ENCODE results near the gene GRM4.

GRM4 gene

DNA sequence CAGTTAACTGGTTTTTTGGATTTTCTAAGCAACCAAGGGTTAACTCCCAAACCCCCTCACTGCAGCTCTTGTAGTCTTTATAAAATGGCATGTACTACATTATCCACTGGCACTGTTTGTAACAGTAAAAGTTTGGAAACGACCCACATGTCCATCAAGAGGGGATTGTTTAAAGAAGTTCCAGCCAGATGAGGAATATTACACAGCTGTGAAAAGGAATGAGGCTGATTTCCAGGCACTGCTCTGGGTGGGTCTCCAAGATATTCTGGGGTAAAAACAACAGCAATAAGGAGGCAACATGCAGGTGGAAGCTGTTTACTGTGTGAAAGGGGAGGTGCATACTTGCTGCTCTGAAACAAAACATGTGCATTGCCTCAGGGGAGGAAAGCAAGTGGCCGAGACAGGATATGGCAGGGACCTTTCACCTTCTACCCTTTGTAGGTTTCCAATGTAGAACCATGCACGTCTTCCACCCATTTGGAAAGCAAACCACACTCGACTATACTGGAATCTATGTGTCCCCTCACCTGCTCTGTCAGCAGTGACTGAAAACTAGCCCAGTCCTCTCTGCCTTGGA, 51.9 kb downstream of the GRM4 start:
- DNase-seq (ENCODE audit: insufficient read length, low spot score) (no peak), FAIRE-seq (no peak)
- TF ChIP-seq, protein P1, sequence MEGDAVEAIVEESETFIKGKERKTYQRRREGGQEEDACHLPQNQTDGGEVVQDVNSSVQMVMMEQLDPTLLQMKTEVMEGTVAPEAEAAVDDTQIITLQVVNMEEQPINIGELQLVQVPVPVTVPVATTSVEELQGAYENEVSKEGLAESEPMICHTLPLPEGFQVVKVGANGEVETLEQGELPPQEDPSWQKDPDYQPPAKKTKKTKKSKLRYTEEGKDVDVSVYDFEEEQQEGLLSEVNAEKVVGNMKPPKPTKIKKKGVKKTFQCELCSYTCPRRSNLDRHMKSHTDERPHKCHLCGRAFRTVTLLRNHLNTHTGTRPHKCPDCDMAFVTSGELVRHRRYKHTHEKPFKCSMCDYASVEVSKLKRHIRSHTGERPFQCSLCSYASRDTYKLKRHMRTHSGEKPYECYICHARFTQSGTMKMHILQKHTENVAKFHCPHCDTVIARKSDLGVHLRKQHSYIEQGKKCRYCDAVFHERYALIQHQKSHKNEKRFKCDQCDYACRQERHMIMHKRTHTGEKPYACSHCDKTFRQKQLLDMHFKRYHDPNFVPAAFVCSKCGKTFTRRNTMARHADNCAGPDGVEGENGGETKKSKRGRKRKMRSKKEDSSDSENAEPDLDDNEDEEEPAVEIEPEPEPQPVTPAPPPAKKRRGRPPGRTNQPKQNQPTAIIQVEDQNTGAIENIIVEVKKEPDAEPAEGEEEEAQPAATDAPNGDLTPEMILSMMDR (IDR thresholded peaks at IDR 0.05; ENCODE audit: insufficient read depth, missing control alignments), result no peak

DNA sequence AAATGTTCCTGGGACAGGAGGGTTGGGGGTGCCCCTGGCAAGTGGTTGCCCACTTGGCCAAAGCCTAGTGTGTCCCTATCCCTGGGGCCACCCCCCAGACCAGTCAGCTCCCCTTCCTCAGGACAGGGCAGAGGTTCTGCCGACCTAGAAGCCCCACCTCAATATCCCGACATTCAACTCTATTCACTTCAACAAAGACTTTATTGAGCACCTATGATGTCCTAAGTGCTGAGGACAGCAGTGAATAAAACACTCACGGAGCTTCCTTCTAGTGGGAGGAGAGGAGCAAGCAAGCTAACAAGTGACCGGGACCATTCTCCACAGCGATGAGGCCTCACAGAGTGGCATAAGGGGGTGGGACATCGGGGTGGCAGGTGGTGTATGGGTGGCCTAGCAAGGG, 52.7 kb downstream of the GRM4 start:
- TF ChIP-seq, protein P1 (IDR thresholded peaks at IDR 0.05; ENCODE audit: insufficient read depth, missing control alignments), result no peak
- FAIRE-seq (no peak), DNase-seq (ENCODE audit: insufficient read length, low spot score) (no peak)

DNA sequence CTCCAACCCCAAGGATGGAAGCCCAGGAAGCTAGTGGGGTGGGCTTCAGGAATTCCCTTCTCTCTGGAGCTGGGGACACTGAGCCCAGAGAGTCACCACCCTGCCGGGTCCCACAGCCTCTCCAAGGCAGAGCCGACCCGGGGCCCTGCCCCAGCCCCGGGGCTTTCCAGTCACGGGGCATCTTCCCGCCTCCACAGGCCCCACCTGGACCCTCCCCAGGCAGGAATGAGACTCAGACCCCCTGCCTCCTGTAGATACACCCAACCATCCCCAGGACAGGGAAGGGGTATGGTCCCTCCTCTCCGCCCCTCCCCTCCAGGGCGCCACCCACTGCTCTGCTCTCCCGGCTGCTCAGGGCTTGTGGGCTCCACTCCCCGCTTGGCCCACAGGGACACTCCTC, 53.3 kb downstream of the GRM4 start:
- FAIRE-seq (no peak), DNase-seq (ENCODE audit: insufficient read length, low spot score) (no peak)
- TF ChIP-seq, protein P1 (IDR thresholded peaks at IDR 0.05; ENCODE audit: insufficient read depth, missing control alignments), result no peak

DNA sequence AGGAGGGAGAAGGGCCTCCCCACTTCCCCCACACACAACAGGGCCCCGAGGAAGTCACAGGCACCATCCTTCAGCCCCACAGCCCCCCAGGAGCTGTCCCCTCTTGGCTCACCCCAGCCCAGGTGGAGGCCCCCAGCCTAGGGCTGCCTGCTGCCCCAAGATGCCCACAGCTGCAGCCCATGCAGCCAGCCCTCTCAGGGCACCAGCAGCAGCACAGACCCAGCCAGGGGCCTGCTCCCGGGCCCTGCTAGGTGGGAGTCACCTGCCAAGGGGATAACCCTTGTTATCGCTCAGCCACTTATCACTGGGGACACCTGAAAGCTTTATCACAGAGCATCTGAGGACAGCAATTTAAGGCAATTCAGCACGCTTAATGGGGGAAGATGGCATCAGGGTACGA, 55.0 kb downstream of the GRM4 start:
- no peak for FAIRE-seq
- TF ChIP-seq, protein P1 (IDR thresholded peaks at IDR 0.05; ENCODE audit: insufficient read depth, missing control alignments), result no peak
- no peak for DNase-seq (ENCODE audit: insufficient read length, low spot score)

DNA sequence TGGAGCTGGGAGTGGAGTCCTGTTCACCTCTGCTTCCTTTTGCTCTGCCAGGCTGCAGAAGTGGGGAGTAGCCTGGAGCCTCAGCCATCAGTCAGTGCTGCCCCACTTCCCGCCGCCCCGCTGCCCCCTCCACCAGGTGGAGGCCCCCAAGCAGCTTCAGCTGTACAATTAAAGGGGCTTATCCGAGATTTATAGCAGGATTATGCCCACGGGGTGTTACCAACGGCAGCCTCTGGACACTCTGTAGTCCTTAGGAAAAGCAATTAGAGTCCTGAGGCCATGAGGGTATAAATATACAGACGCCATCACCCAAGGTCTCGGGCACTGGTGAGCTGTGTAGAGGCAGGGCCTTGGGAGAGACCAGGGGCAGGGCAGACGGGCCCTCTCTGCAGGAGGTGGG, 55.4 kb downstream of the GRM4 start:
- DNase-seq (ENCODE audit: insufficient read length, low spot score) (peak; percentile 94), FAIRE-seq (no peak)
- TF ChIP-seq, protein P1 (IDR thresholded peaks at IDR 0.05; ENCODE audit: insufficient read depth, missing control alignments), result no peak

DNA sequence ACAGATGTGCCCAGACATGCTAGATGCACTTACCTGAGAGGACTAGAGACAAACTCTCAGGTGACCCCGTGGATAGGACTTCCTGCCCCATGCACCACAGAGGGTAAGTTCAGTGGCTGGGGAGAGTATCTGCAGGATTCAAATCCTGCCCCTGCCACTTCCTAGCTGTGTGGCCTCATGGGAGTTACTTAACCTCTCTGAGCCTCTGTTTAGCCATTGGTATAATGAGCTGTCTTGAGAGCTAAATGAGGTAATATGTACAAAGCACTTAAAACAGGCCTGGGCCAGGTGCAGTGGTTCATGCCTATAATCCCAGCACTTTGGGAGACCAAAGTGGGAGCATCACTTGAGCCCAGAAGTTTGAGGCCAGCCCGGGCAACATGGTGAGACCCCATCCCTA, 59.3 kb downstream of the GRM4 start:
- no peak for FAIRE-seq
- no peak for DNase-seq (ENCODE audit: insufficient read length, low spot score)
- TF ChIP-seq, protein P1 (IDR thresholded peaks at IDR 0.05; ENCODE audit: insufficient read depth, missing control alignments), result no peak

DNA sequence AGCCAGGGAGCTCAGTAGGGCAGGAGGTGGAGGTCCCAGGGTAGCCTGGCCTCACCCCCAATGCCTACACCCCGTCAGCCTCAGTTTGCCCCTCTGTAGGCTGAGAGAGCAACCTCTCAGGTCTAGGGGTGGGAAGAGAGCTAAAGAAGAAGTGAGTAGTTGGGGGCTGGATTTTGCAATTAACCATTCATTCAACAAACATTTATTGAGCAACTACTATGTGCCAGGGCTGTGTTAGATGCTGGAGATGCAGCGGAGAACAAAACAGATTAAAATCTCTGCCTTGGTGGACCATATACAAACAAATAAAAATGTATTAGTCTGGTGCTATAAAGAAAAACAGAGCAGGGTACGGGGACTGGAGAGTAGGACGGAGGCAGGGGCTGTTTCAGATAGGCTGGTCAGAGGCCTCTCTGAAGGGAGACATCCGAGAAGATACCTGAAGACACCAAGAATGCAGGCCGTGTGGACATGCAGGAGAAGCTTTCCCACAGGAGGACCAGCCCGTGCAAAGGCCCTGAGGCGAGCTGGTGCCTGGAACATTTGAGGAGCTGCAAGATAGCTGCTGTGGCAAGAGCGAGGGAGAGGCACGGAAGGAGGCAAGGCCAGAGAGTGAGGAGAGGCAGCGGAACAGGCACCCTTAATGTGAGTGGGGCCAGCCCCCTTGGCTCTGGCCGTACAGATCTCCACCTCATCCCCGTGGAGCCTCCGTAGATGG, 60.3 kb downstream of the GRM4 start:
- TF ChIP-seq, protein P1 (IDR thresholded peaks at IDR 0.05; ENCODE audit: insufficient read depth, missing control alignments), result no peak
- DNase-seq (ENCODE audit: insufficient read length, low spot score), result no peak
- no peak for FAIRE-seq

All from D721Med (cell line).